Smooth muscle cell of the brain vasculature (primary cell): ENCODE measurements around the gene TIMM8B.
"Not testable (repeated sequence)": the region's sequence is repeated elsewhere in the genome, so short reads cannot be mapped to it uniquely, and the experiment has no call there.

Experiments
- DNase-seq: peaks from one replicate; pipeline ENCODE4 v3.0.0-alpha.2; 2012; ENCODE audit warnings: low read depth, low spot score

Gene TIMM8B

GRCh38 chr11:112086422-112087191, at the start of gene TIMM8B, which contains the start of gene SDHD:
Gene TIMM8B, minus strand, starts transcription at chr11:112086756. Its CDS starts 33 bp downstream, at chr11:112086723.
Gene SDHD, plus strand, starts transcription at chr11:112086873. Its CDS starts 35 bp downstream, at chr11:112086908.
- DNase-seq, result peak; percentile 91

GRCh38 chr11:112134473-112134872, 47.9 kb upstream of the TIMM8B start:
- DNase-seq, result no peak

GRCh38 chr11:112132737-112133136, 46.2 kb upstream of the TIMM8B start:
- no peak for DNase-seq

GRCh38 chr11:112129656-112130055, 43.1 kb upstream of the TIMM8B start:
- no peak for DNase-seq

- peak; percentile 33 for DNase-seq
These were observed 42.0 kb upstream of the TIMM8B start for GRCh38 chr11:112128483-112129121.

GRCh38 chr11:112127056-112127455, 40.5 kb upstream of the TIMM8B start:
- no peak for DNase-seq

- no peak for DNase-seq
These were observed 36.6 kb upstream of the TIMM8B start for GRCh38 chr11:112123129-112123528.

- DNase-seq, result no peak
These were observed 35.5 kb upstream of the TIMM8B start for GRCh38 chr11:112121981-112122615.

- DNase-seq, result no peak
These were observed 31.6 kb upstream of the TIMM8B start for GRCh38 chr11:112118176-112118575.

- no peak for DNase-seq
These were observed 28.8 kb upstream of the TIMM8B start for GRCh38 chr11:112115386-112115785.

- no peak for DNase-seq
These were observed 27.9 kb upstream of the TIMM8B start for GRCh38 chr11:112114460-112114859.

GRCh38 chr11:112113539-112114457, 27.2 kb upstream of the TIMM8B start:
- DNase-seq, result no peak

GRCh38 chr11:112106070-112106469, 19.5 kb upstream of the TIMM8B start:
- DNase-seq, result no peak

- DNase-seq, result no peak
These were observed 16.9 kb upstream of the TIMM8B start for GRCh38 chr11:112103446-112103845.

- DNase-seq, result no peak
These were observed 13.9 kb upstream of the TIMM8B start for GRCh38 chr11:112100462-112100861.

- DNase-seq, result no peak
These were observed 11.4 kb upstream of the TIMM8B start for GRCh38 chr11:112097734-112098528.

GRCh38 chr11:112096194-112096593, 9.6 kb upstream of the TIMM8B start:
- DNase-seq, result no peak

GRCh38 chr11:112095302-112095701, 8.7 kb upstream of the TIMM8B start:
- DNase-seq, result not testable (repeated sequence)

- no peak for DNase-seq
These were observed 656 bp upstream of the TIMM8B start for GRCh38 chr11:112087212-112087611.

- DNase-seq, result no peak
These were observed 634 bp downstream of the TIMM8B start for GRCh38 chr11:112085822-112086421.
